Astrocyte of the cerebellum (primary cell): ENCODE data around the gene ZNF423.

ENCODE experiments used
- DNase-seq: peaks from one replicate; pipeline ENCODE4 v3.0.0-alpha.2; 2011; ENCODE audit warnings: low read depth
- H3K4me3 ChIP-seq: 2 replicates; pipeline ENCODE4 v1.5.1; 2011; ENCODE audit warnings: mild to moderate bottlenecking, low read depth, low read length, moderate library complexity
- CTCF ChIP-seq: IDR thresholded peaks from 2 replicates; pipeline ENCODE4 v1.5.1; 2012; ENCODE audit warnings: low read length, low read depth, moderate library complexity, mild to moderate bottlenecking; ENCODE audit errors: missing control alignments
- in situ Hi-C: cut with HindIII; loops from 2 replicates; pipeline ENCODE4 v1.10.0; 2017; ENCODE audit warnings: low sequenced_read_pairs

The ZNF423 gene

GRCh38 chr16:49869731-49870130 is 13.8 kb upstream of the ZNF423 start:
- no peak for TF ChIP-seq CTCF
- H3K4me3 ChIP-seq: no peak overlapping the region
- no peak for DNase-seq
- in situ Hi-C loops: no loop called here

GRCh38 chr16:49867796-49868668 is 12.1 kb upstream of the ZNF423 start:
- H3K4me3 ChIP-seq: no peak overlapping the region
- in situ Hi-C loops: no loop called here
- no peak for DNase-seq
- no peak for TF ChIP-seq CTCF

GRCh38 chr16:49867234-49867633 is 11.3 kb upstream of the ZNF423 start:
- DNase-seq: no peak
- no peak overlapping the region for H3K4me3 ChIP-seq
- no peak for TF ChIP-seq CTCF
- in situ Hi-C loops: no loop called here

- in situ Hi-C loops: no loop called here
- TF ChIP-seq CTCF: no peak
- no peak overlapping the region for H3K4me3 ChIP-seq
- DNase-seq: no peak
Measured at GRCh38 chr16:49866595-49867071, 10.7 kb upstream of the ZNF423 start.

GRCh38 chr16:49862694-49863093 is 6.8 kb upstream of the ZNF423 start:
- no peak overlapping the region for H3K4me3 ChIP-seq
- in situ Hi-C loops: no loop called here
- TF ChIP-seq CTCF: no peak
- DNase-seq: no peak

GRCh38 chr16:49861299-49861698 is 5.4 kb upstream of the ZNF423 start:
- in situ Hi-C loops: no loop called here

More at GRCh38 chr16:49861299-49861698, 5.4 kb upstream of the ZNF423 start:
- no peak for DNase-seq
- no peak for TF ChIP-seq CTCF
- no peak overlapping the region for H3K4me3 ChIP-seq
